Progenitor cell of endocrine pancreas (in vitro differentiated cells): ENCODE measurements around the gene MSI2. TPM values are rescaled to one million over a fixed set of nuclear protein-coding genes. Genes with fewer than 3 reads are reported as not detected.

Source experiments
- DNase-seq: peaks from one replicate; pipeline ENCODE4 v3.0.0; 2021; ENCODE audit warnings: low spot score; ENCODE audit not compliant: unreplicated experiment
- H3K27ac Mint-ChIP-seq: 2 replicates; pipeline ENCODE4 v1.8.0; 2021; ENCODE audit warnings: mild to moderate bottlenecking, moderate library complexity, mixed read lengths
- H3K27me3 Mint-ChIP-seq: 2 replicates; pipeline ENCODE4 v1.8.0; 2021; ENCODE audit warnings: mixed read lengths
- H3K36me3 Mint-ChIP-seq: 2 replicates; pipeline ENCODE4 v1.8.0; 2022; ENCODE audit warnings: mixed read lengths; ENCODE audit not compliant: insufficient read depth
- H3K4me1 Mint-ChIP-seq: 2 replicates; pipeline ENCODE4 v1.8.0; 2021; ENCODE audit warnings: low read depth, mixed read lengths
- H3K4me3 Mint-ChIP-seq: 2 replicates; pipeline ENCODE4 v1.8.0; 2021; ENCODE audit warnings: low read depth, mild to moderate bottlenecking, moderate library complexity, mixed read lengths
- H3K9me3 Mint-ChIP-seq: 2 replicates; pipeline ENCODE4 v1.8.0; 2021; ENCODE audit warnings: low read depth, mixed read lengths
- total RNA-seq: library from RNA; stranded (reverse); gene quantifications from 2 replicates; pipeline ENCODE4 v1.2.1, GENCODE V29; 2021
- TF ChIP-seq, protein P1 (sequence below): fragments of 200-600 bp; sonication (generic); IDR thresholded peaks from one replicate; pipeline ENCODE4 v1.5.0; 2021; ENCODE audit warnings: antibody characterized with exemption, mild to moderate bottlenecking; ENCODE audit not compliant: unreplicated experiment

The MSI2 gene
- total RNA-seq, 1 donor from 2014 or later = 164 TPM

- H3K4me3 Mint-ChIP-seq = no peak overlapping the region
- H3K4me1 Mint-ChIP-seq = peaks cover 10% of the 10 kb centered on the region
- DNase-seq = no peak
- no peak overlapping the region for H3K27ac Mint-ChIP-seq
- peaks cover 9% of the 10 kb centered on the region for H3K36me3 Mint-ChIP-seq
- TF ChIP-seq, protein P1, sequence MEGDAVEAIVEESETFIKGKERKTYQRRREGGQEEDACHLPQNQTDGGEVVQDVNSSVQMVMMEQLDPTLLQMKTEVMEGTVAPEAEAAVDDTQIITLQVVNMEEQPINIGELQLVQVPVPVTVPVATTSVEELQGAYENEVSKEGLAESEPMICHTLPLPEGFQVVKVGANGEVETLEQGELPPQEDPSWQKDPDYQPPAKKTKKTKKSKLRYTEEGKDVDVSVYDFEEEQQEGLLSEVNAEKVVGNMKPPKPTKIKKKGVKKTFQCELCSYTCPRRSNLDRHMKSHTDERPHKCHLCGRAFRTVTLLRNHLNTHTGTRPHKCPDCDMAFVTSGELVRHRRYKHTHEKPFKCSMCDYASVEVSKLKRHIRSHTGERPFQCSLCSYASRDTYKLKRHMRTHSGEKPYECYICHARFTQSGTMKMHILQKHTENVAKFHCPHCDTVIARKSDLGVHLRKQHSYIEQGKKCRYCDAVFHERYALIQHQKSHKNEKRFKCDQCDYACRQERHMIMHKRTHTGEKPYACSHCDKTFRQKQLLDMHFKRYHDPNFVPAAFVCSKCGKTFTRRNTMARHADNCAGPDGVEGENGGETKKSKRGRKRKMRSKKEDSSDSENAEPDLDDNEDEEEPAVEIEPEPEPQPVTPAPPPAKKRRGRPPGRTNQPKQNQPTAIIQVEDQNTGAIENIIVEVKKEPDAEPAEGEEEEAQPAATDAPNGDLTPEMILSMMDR = no peak
- no peaks in the 10 kb centered on the region for H3K27me3 Mint-ChIP-seq
- no peaks in the 10 kb centered on the region for H3K9me3 Mint-ChIP-seq
Measured at GRCh38 chr17:57399690-57400089, 143.4 kb downstream of the MSI2 start.

DNA sequence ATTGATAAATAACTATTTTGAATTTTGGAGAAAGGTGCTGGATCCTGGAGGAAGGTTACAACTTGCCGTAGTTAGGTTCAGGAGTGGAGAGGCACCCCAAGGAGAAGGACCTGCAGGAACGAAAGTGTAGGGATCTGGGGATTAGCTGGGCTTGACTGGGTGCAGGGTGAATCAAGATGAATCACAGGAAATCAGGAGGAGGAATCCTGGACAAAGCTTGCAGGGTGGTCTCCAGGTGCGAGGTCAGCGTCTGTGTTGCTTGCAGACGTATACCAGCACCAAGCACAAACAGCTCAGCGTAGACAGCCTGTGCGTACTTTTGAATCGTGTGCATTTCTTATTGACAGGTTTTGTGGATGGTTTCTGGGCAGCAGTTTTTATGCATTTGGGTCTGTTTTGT, 144.3 kb downstream of the MSI2 start:
- Mint-ChIP-seq H3K27ac (no peak overlapping the region), H3K27me3 (no peaks in the 10 kb centered on the region), H3K9me3 (no peaks in the 10 kb centered on the region), H3K4me3 (no peak overlapping the region), H3K36me3 (peaks cover 3% of the 10 kb centered on the region), H3K4me1 (peaks cover 10% of the 10 kb centered on the region)
- no peak for DNase-seq
- TF ChIP-seq, protein P1 = no peak

DNA sequence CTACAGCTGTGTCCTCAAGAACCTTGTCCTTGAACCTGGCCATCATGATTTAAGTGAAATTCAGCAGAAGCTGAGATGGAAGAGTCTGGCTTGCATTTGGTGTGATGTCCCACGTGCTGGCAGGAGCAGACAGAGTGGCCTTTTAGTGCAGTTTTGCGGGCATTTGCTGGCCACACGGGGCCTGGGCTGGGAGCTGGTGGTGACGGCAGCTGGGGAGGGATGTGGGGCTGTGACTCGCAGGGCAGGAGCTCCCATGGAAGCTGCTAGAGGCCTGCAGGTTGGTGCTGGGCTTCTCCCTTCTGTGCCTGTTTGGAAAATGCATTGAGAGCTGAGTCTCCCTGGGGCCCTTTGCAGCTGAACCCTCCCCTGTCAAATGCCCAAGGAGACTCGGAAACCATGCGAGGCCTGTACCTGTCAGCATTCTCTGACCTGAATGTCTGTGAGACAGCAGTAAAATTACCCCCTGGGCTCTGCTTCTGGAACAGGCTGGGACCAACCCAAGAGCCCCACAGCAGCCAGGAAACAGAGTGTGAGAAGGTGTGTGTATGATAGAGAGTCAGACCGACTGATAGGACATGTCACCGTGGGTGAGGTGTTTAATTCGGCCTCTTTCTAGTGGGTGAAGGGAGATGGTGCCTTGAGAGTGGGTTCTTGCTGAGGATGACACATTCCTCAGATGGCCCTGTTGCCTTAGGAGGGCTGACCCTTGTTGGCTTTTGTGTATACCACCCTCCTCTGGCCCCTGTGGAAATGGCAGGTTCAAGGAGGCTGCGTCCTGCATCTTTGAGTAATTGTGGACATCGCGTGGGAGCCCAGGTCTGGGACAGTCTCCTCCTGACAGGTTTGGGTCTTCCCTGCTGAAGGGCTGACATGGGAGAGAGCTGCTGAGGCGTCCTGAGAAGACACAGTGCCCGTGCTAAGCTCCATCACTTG, 145.5 kb downstream of the MSI2 start:
- TF ChIP-seq, protein P1 = peak; percentile 20
- peaks cover 4% of the 10 kb centered on the region for H3K36me3 Mint-ChIP-seq
- H3K27ac Mint-ChIP-seq = no peak overlapping the region
- no peaks in the 10 kb centered on the region for H3K27me3 Mint-ChIP-seq
- H3K9me3 Mint-ChIP-seq = no peaks in the 10 kb centered on the region
- H3K4me3 Mint-ChIP-seq = no peak overlapping the region
- DNase-seq = no peak
- peaks cover 17% of the 10 kb centered on the region for H3K4me1 Mint-ChIP-seq

- no peak overlapping the region for H3K4me3 Mint-ChIP-seq
- TF ChIP-seq, protein P1 = no peak
- H3K27ac Mint-ChIP-seq = no peak overlapping the region
- DNase-seq = no peak
- peaks cover 4% of the 10 kb centered on the region for H3K36me3 Mint-ChIP-seq
- no peaks in the 10 kb centered on the region for H3K27me3 Mint-ChIP-seq
- peaks cover 27% of the 10 kb centered on the region for H3K4me1 Mint-ChIP-seq
- H3K9me3 Mint-ChIP-seq = no peaks in the 10 kb centered on the region
Measured at GRCh38 chr17:57402681-57403180, 146.4 kb downstream of the MSI2 start.

GRCh38 chr17:57403236-57403635, 146.9 kb downstream of the MSI2 start:
- Mint-ChIP-seq H3K27ac (no peak overlapping the region), H3K9me3 (no peaks in the 10 kb centered on the region), H3K4me3 (no peak overlapping the region), H3K4me1 (peaks cover 32% of the 10 kb centered on the region), H3K27me3 (no peaks in the 10 kb centered on the region), H3K36me3 (peaks cover 4% of the 10 kb centered on the region)
- TF ChIP-seq, protein P1 = no peak
- DNase-seq = no peak
